Tibial artery (tissue), 4 donors: ENCODE measurements around the gene CD207.
"Not testable (repeated sequence)": the region's sequence is repeated elsewhere in the genome, so short reads cannot be mapped to it uniquely, and the experiment has no call there.

Source experiments
- DNase-seq, 2 donors: peaks; one replicate each; pipeline ENCODE4 v3.0.0-alpha.2; 2019
- H3K27ac ChIP-seq, 2 donors: fragments of 200-600 bp; sonication (generic) in 1 of 2; 1 replicate in 1 of 2; 2 replicates in 1 of 2; pipeline ENCODE4 v1.5.1; 2018 to 2019; ENCODE audit warnings: mild to moderate bottlenecking in 1 of 2
- H3K27me3 ChIP-seq, 2 donors: fragments of 200-600 bp; sonication (generic) in 1 of 2; one replicate each; pipeline versions ENCODE4 v1.5.1 to v1.6.0; 2016 to 2019
- H3K36me3 ChIP-seq, 3 donors: fragments of 200-600 bp; sonication (generic) in 2 of 3; one replicate each; pipeline ENCODE4 v1.5.1; 2016 to 2019; ENCODE audit warnings: mild to moderate bottlenecking in 2 of 3
- H3K4me1 ChIP-seq, 4 donors: fragments of 200-600 bp; sonication (generic) in 2 of 4; 1 replicate in 3 of 4; 2 replicates in 1 of 4; pipeline ENCODE4 v1.5.1; 2016 to 2019
- H3K4me3 ChIP-seq, 2 donors: fragments of 200-600 bp; sonication (generic) in 1 of 2; 1 replicate in 1 of 2; 2 replicates in 1 of 2; pipeline ENCODE4 v1.5.1; 2018 to 2019; ENCODE audit warnings: mild to moderate bottlenecking in 2 of 2
- H3K9me3 ChIP-seq, 3 donors: fragments of 200-600 bp; sonication (generic) in 1 of 3; one replicate each; pipeline ENCODE4 v1.5.1; 2016 to 2019
- CTCF ChIP-seq, 2 experiments: fragments of 200-600 bp in 1 of 2; fragments of 450-650 bp in 1 of 2; IDR thresholded peaks; one replicate each; pipeline ENCODE4 v1.5.1; 2017 to 2019; ENCODE audit warnings: antibody characterized with exemption in 2 of 2, mild to moderate bottlenecking in 1 of 2, moderate library complexity in 1 of 2
- intact Hi-C: fragments of 100-400 bp; cut with DNase I; formaldehyde crosslinking; loops from one replicate; pipeline ENCODE4 v1.15.0; 2023; ENCODE audit warnings: low total_unique reads

CD207 gene

GRCh38 chr2:70799706-70800105 is 35.9 kb downstream of the CD207 start:
- no peak for DNase-seq
- no peaks in the 10 kb centered on the region for H3K36me3 ChIP-seq
- H3K4me3 ChIP-seq = no peak overlapping the region
- H3K4me1 ChIP-seq = no peaks in the 10 kb centered on the region
- H3K27ac ChIP-seq = no peak overlapping the region
- peaks cover 0 to 10% (median 1%) of the 10 kb centered on the region in 3 donors for H3K9me3 ChIP-seq
- TF ChIP-seq CTCF (IDR thresholded peaks at IDR 0.05) = no peak
- intact Hi-C loops = no loop called here
- H3K27me3 ChIP-seq = peaks cover 0 to 17% of the 10 kb centered on the region in 2 donors

GRCh38 chr2:70797996-70798395 is 37.6 kb downstream of the CD207 start:
- DNase-seq, H3K4me3 ChIP-seq, H3K4me1 ChIP-seq, H3K9me3 ChIP-seq, H3K36me3 ChIP-seq, intact Hi-C loops, H3K27ac ChIP-seq: not testable (repeated sequence)
- peaks cover 0 to 27% of the 10 kb centered on the region in 2 donors for H3K27me3 ChIP-seq

- peaks cover 0 to 10% (median 0%) of the 10 kb centered on the region in 3 donors for H3K9me3 ChIP-seq
- H3K4me3 ChIP-seq = no peak overlapping the region
- intact Hi-C loops = no loop called here
- no peak for TF ChIP-seq CTCF (IDR thresholded peaks at IDR 0.05)
- H3K4me1 ChIP-seq = no peaks in the 10 kb centered on the region
- H3K27ac ChIP-seq = no peak overlapping the region
- no peak for DNase-seq
- no peaks in the 10 kb centered on the region for H3K36me3 ChIP-seq
- peaks cover 0 to 27% of the 10 kb centered on the region in 2 donors for H3K27me3 ChIP-seq
These were observed 38.1 kb downstream of the CD207 start for GRCh38 chr2:70797506-70797905.

- Histone ChIP-seq H3K27ac (no peak overlapping the region), H3K4me1 (no peaks in the 10 kb centered on the region), H3K4me3 (no peak overlapping the region), H3K9me3 (peaks cover 0 to 10% (median 0%) of the 10 kb centered on the region in 3 donors), H3K27me3 (peaks cover 0 to 39% of the 10 kb centered on the region in 2 donors), H3K36me3 (no peaks in the 10 kb centered on the region)
- intact Hi-C loops = no loop called here
- DNase-seq = no peak
- TF ChIP-seq CTCF (IDR thresholded peaks at IDR 0.05) = no peak
These were observed 39.4 kb downstream of the CD207 start for GRCh38 chr2:70796262-70796661.

- intact Hi-C loops = no loop called here
These were observed 40.2 kb downstream of the CD207 start for GRCh38 chr2:70795164-70795995.

More at GRCh38 chr2:70795164-70795995, 40.2 kb downstream of the CD207 start:
- DNase-seq = no peak
- peaks cover 0 to 4% (median 2%) of the 10 kb centered on the region in 4 donors for H3K4me1 ChIP-seq
- no peaks in the 10 kb centered on the region for H3K36me3 ChIP-seq
- H3K4me3 ChIP-seq = no peak overlapping the region
- no peak for TF ChIP-seq CTCF (IDR thresholded peaks at IDR 0.05)
- peaks cover 0 to 10% (median 0%) of the 10 kb centered on the region in 3 donors for H3K9me3 ChIP-seq
- peaks cover 0 to 46% of the 10 kb centered on the region in 2 donors for H3K27me3 ChIP-seq
- H3K27ac ChIP-seq = no peak overlapping the region
